ENCODE data around the gene CHML. TPM values are rescaled to one million over a fixed set of nuclear protein-coding genes. Genes with fewer than 3 reads are reported as not detected.
A peak's percentile ranks its signal among the peaks of the same experiment; 100 is the strongest.

Gene CHML
- total RNA-seq, 2 donors from 2014 or later: 1.6 to 3.6 TPM

DNA sequence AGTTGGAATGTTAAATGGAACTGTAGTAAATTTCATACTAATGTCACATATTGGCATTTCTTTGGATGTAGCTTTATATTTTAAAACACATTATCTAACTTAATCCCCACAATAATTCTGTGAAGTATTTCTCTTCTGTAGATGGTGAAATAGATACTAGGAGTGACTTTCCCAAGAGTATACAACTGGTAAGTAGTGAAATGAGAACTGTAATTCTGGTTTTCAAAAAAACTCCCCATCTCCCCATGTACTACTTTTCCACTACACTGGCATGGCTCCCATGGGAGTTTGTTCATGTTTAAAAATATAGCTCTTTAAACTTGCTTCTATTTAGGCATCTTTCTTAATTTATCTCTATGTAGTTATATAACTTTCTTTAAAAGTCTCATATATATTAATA lies 10.2 kb downstream of the CHML start:
- Histone ChIP-seq H3K36me3 (replicated peaks in 1 of 2; ENCODE audit: insufficient read depth in 1 of 2, low read depth in 2 of 2) (no peaks in the 10 kb centered on the region), H3K4me1 (peaks cover 5% of the 10 kb centered on the region), H3K9me3 (no peaks in the 10 kb centered on the region), H3K27ac (no peak overlapping the region), H3K27me3 (no peaks in the 10 kb centered on the region), H3K4me3 (no peak overlapping the region)
- DNase-seq: no peak
- TF ChIP-seq POLR2A (IDR thresholded peaks at IDR 0.05): no peak
- TF ChIP-seq, protein P1, sequence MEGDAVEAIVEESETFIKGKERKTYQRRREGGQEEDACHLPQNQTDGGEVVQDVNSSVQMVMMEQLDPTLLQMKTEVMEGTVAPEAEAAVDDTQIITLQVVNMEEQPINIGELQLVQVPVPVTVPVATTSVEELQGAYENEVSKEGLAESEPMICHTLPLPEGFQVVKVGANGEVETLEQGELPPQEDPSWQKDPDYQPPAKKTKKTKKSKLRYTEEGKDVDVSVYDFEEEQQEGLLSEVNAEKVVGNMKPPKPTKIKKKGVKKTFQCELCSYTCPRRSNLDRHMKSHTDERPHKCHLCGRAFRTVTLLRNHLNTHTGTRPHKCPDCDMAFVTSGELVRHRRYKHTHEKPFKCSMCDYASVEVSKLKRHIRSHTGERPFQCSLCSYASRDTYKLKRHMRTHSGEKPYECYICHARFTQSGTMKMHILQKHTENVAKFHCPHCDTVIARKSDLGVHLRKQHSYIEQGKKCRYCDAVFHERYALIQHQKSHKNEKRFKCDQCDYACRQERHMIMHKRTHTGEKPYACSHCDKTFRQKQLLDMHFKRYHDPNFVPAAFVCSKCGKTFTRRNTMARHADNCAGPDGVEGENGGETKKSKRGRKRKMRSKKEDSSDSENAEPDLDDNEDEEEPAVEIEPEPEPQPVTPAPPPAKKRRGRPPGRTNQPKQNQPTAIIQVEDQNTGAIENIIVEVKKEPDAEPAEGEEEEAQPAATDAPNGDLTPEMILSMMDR (IDR thresholded peaks at IDR 0.05): no peak
- ATAC-seq: no peak
- intact Hi-C loops (cut with DNase I): loop anchor here (10.0 kb wide), 1 partner anchor 95 kb away; the partner anchor contains the start of gene KMO

DNA sequence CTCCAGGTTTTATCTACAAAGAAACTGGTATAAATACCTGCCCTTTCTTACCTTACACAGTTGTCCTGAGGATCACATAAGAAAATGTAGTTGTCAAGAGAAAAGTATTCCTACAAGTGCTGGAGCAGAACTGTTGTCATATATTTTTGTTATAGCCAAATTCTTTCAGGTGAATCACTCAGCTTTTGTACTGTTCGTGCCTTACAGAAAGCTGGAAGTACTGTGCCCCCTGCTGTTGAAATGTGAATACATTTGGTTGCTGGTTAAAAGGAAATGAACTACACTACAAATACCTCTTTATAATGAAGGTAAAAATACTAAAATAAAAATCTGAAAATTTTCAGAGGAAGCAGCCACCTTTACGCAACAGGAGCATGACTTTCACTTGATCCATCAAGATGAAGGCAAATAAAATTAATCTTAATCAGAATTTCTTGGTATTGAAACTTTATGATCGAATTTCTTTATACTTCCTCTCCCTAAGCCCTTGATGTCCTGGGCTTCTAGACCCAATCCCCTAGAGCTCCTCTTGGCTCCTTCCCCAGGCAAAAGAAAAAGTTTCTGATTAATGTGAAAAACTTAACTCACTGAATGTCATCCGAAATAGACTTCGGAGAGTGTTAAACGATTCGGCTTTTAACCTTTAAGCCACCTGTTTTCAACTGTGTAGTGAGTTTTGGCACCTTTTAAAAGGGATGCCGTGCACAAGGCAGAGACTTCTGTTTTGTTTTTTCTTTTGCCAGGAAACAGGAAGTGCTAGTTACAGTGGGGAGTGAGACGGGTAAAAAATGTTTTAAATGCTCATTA lies 12.5 kb downstream of the CHML start:
- ATAC-seq (no peak), DNase-seq (peak in 2 of 4 donors; percentile 20 to 66)
- H3K27ac ChIP-seq: peak overlapping the region in 1 of 4 donors; percentile 0
- no peaks in the 10 kb centered on the region for H3K36me3 ChIP-seq (replicated peaks in 1 of 2; ENCODE audit: insufficient read depth in 1 of 2, low read depth in 2 of 2)
- no peak overlapping the region for H3K4me3 ChIP-seq
- H3K27me3 ChIP-seq: no peaks in the 10 kb centered on the region
- H3K4me1 ChIP-seq: peaks cover 5% of the 10 kb centered on the region
- WGBS, 2 donors: 43 to 50% methylated on average over 9 of the region's 9 CpGs
- no peaks in the 10 kb centered on the region for H3K9me3 ChIP-seq
- intact Hi-C loops (cut with DNase I): no loop called here
- no peak for TF ChIP-seq POLR2A (IDR thresholded peaks at IDR 0.05)
- TF ChIP-seq, protein P1 (IDR thresholded peaks at IDR 0.05): peak in 6 of 7 experiments; percentile 26 to 63 (median 54)

DNA sequence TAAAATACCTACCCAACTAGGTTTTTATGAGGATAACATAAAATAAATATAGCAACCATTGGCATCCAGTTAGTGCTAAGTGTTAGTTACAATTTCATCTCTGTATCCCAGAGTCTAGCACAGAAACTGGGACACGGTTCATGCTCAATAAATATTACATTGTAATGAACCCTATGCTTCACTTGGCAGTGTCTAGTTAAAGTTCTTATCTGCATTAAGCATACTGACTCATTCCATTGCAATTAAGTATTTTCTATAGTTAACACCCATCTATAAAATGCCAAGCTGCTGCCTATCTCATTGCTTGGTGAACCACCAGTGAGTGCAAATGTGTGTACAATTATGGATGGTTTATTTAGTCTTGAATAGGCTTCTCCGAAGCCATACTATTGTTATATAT lies 15.2 kb downstream of the CHML start:
- H3K27ac ChIP-seq: no peak overlapping the region
- WGBS, 2 donors: 83 to 84% methylated on average over 2 of the region's 2 CpGs
- H3K4me3 ChIP-seq: no peak overlapping the region
- no peaks in the 10 kb centered on the region for H3K9me3 ChIP-seq
- H3K4me1 ChIP-seq: no peaks in the 10 kb centered on the region
- ATAC-seq: no peak
- DNase-seq: no peak
- TF ChIP-seq, protein P1 (IDR thresholded peaks at IDR 0.05): no peak
- no peak for TF ChIP-seq POLR2A (IDR thresholded peaks at IDR 0.05)
- intact Hi-C loops (cut with DNase I): no loop called here
- no peaks in the 10 kb centered on the region for H3K27me3 ChIP-seq
- no peaks in the 10 kb centered on the region for H3K36me3 ChIP-seq (replicated peaks in 1 of 2; ENCODE audit: insufficient read depth in 1 of 2, low read depth in 2 of 2)

DNA sequence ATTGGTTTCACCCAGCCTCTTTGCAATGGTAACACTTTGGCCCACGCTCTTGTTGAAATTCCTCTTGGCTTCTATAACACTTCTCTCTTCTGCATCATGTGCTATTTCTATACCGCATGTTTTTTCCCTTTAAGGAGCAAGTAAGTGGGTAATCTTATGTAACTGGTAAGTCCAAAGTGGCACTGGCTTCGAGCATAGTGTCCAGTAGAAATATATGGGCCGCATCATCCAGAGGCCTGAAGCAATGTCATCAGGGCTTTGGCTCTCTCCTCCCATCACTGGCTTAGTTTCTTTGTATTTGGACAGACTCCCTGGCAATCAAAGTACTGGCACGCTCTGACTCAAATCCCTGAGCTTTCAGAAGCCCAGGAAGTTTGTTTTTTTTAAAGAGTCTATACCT lies 17.5 kb downstream of the CHML start:
- Histone ChIP-seq H3K4me1 (no peaks in the 10 kb centered on the region), H3K9me3 (no peaks in the 10 kb centered on the region), H3K36me3 (replicated peaks in 1 of 2; ENCODE audit: insufficient read depth in 1 of 2, low read depth in 2 of 2) (no peaks in the 10 kb centered on the region), H3K4me3 (no peak overlapping the region), H3K27ac (no peak overlapping the region), H3K27me3 (no peaks in the 10 kb centered on the region)
- whole genome bisulfite sequencing, 2 donors: 89 to 90% methylated on average over 5 of the region's 5 CpGs
- DNase-seq (no peak), ATAC-seq (no peak)
- intact Hi-C loops (cut with DNase I): no loop called here
- TF ChIP-seq, protein P1 (IDR thresholded peaks at IDR 0.05): no peak
- no peak for TF ChIP-seq POLR2A (IDR thresholded peaks at IDR 0.05)

DNA sequence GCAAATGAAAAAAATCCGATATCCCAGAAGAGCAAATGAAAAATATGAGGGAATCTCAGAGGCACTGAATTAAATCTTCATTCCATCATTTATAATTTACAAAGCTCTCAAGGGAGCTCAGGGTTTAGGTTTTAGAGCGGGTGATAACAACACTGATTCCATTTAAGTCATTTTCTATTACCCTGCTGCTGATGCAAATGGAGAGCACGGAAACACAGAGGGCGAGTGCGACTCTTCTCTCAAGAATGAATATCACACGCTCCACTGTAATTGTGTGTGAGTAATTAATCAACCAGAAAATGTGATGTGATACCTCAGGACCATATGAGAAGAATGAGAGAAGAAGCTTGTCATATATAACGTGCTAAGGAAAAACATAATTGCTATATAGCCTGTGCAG lies 22.7 kb downstream of the CHML start:
- ATAC-seq: no peak
- intact Hi-C loops (cut with DNase I): no loop called here
- H3K9me3 ChIP-seq: no peaks in the 10 kb centered on the region
- no peaks in the 10 kb centered on the region for H3K27me3 ChIP-seq
- H3K36me3 ChIP-seq (replicated peaks in 1 of 2; ENCODE audit: insufficient read depth in 1 of 2, low read depth in 2 of 2): no peaks in the 10 kb centered on the region
- DNase-seq: no peak
- 80 to 85% methylated on average over 7 of the region's 7 CpGs for WGBS, 2 donors
- no peak overlapping the region for H3K27ac ChIP-seq
- H3K4me1 ChIP-seq: peaks cover 16% of the 10 kb centered on the region
- no peak for TF ChIP-seq POLR2A (IDR thresholded peaks at IDR 0.05)
- TF ChIP-seq, protein P1 (IDR thresholded peaks at IDR 0.05): no peak
- no peak overlapping the region for H3K4me3 ChIP-seq
